Suprapubic skin (tissue), 4 donors: Measurements from ENCODE around the gene NFIB.

Source experiments
- POLR2A ChIP-seq, 2 donors: fragments of 450-650 bp; IDR thresholded peaks; one replicate each; pipeline ENCODE4 v1.6.1; 2017; ENCODE audit warnings: antibody characterized with exemption in 2 of 2, mild to moderate bottlenecking in 2 of 2, moderate library complexity in 2 of 2
- POLR2AphosphoS5 ChIP-seq, 3 donors: sonication (generic); formaldehyde crosslinking; IDR thresholded peaks; one replicate each; pipeline ENCODE4 v1.6.1; 2017; ENCODE audit warnings: antibody characterized with exemption in 3 of 3
- TF ChIP-seq, protein P1 (sequence below), 2 donors: fragments of 200-600 bp in 1 of 2; fragments of 450-650 bp in 1 of 2; sonication (generic) in 1 of 2; IDR thresholded peaks; one replicate each; pipeline ENCODE4 v1.5.1; 2016 to 2019; ENCODE audit warnings: antibody characterized with exemption in 2 of 2, mild to moderate bottlenecking in 1 of 2, moderate library complexity in 1 of 2

- TF ChIP-seq POLR2A (IDR thresholded peaks at IDR 0.05) (no peak), POLR2AphosphoS5 (IDR thresholded peaks at IDR 0.05) (no peak)
- TF ChIP-seq, protein P1, sequence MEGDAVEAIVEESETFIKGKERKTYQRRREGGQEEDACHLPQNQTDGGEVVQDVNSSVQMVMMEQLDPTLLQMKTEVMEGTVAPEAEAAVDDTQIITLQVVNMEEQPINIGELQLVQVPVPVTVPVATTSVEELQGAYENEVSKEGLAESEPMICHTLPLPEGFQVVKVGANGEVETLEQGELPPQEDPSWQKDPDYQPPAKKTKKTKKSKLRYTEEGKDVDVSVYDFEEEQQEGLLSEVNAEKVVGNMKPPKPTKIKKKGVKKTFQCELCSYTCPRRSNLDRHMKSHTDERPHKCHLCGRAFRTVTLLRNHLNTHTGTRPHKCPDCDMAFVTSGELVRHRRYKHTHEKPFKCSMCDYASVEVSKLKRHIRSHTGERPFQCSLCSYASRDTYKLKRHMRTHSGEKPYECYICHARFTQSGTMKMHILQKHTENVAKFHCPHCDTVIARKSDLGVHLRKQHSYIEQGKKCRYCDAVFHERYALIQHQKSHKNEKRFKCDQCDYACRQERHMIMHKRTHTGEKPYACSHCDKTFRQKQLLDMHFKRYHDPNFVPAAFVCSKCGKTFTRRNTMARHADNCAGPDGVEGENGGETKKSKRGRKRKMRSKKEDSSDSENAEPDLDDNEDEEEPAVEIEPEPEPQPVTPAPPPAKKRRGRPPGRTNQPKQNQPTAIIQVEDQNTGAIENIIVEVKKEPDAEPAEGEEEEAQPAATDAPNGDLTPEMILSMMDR (IDR thresholded peaks at IDR 0.05) = no peak
Measured at GRCh38 chr9:14096258-14096922, 217.6 kb downstream of the NFIB start.
